GM23248 (cell line): Measurements from ENCODE around the gene KIAA0586. TPM values are rescaled to one million over a fixed set of nuclear protein-coding genes. Genes with fewer than 3 reads are reported as not detected.
"Not testable (repeated sequence)": the region's sequence is repeated elsewhere in the genome, so short reads cannot be mapped to it uniquely, and the experiment has no call there.

Experiments
- DNase-seq: peaks from one replicate; pipeline ENCODE4 v3.0.0-alpha.2; 2015
- H2AFZ ChIP-seq: fragments of 200-600 bp; sonication (generic); 2 replicates; pipeline ENCODE4 v1.6.1; 2016; ENCODE audit warnings: antibody characterized with exemption
- H3F3A ChIP-seq: fragments of 200-600 bp; sonication (generic); 2 replicates; pipeline ENCODE4 v1.6.1; 2016; ENCODE audit warnings: mild to moderate bottlenecking, antibody characterized with exemption, mixed run types; ENCODE audit not compliant: insufficient read depth
- H3K27ac ChIP-seq: fragments of 200-600 bp; sonication (generic); 2 replicates; pipeline ENCODE4 v1.5.1; 2016; ENCODE audit warnings: mild to moderate bottlenecking
- H3K27me3 ChIP-seq: fragments of 200-600 bp; sonication (generic); replicated peaks from 2 replicates; pipeline ENCODE4 v1.6.1; 2016; ENCODE audit warnings: mild to moderate bottlenecking; ENCODE audit not compliant: insufficient read depth
- H3K36me3 ChIP-seq: fragments of 200-600 bp; sonication (generic); 2 replicates; pipeline ENCODE4 v1.6.1; 2016; ENCODE audit warnings: low read depth, mild to moderate bottlenecking
- H3K4me1 ChIP-seq: fragments of 200-600 bp; sonication (generic); 2 replicates; pipeline ENCODE4 v1.6.1; 2016; ENCODE audit warnings: mild to moderate bottlenecking; ENCODE audit not compliant: insufficient read depth
- H3K4me2 ChIP-seq: fragments of 200-600 bp; sonication (generic); one replicate; pipeline ENCODE4 v1.6.1; 2016; ENCODE audit warnings: mild to moderate bottlenecking; ENCODE audit not compliant: unreplicated experiment
- H3K4me3 ChIP-seq: fragments of 200-600 bp; sonication (generic); 2 replicates; pipeline ENCODE4 v1.5.1; 2016; ENCODE audit warnings: mild to moderate bottlenecking
- H3K79me2 ChIP-seq: fragments of 200-600 bp; sonication (generic); 2 replicates; pipeline ENCODE4 v1.6.1; 2016; ENCODE audit warnings: mild to moderate bottlenecking; ENCODE audit not compliant: insufficient read depth
- H3K9ac ChIP-seq: fragments of 200-600 bp; sonication (generic); 2 replicates; pipeline ENCODE4 v1.6.1; 2016; ENCODE audit warnings: mild to moderate bottlenecking
- H3K9me2 ChIP-seq: fragments of 200-600 bp; sonication (generic); 2 replicates; pipeline ENCODE4 v1.6.1; 2016; ENCODE audit warnings: mixed run types, mild to moderate bottlenecking, moderate library complexity; ENCODE audit not compliant: insufficient read depth
- H3K9me3 ChIP-seq: fragments of 200-600 bp; sonication (generic); one replicate; pipeline ENCODE4 v1.6.1; 2017; ENCODE audit warnings: low read depth
- H4K20me1 ChIP-seq: fragments of 200-600 bp; sonication (generic); 2 replicates; pipeline ENCODE4 v1.6.0; 2016; ENCODE audit not compliant: insufficient read depth
- EZH2 ChIP-seq: fragments of 200-600 bp; sonication (generic); IDR thresholded peaks from 2 replicates; pipeline ENCODE4 v1.6.1; 2018; ENCODE audit warnings: antibody characterized with exemption, mild to moderate bottlenecking; ENCODE audit not compliant: insufficient read depth, poor library complexity, severe bottlenecking
- EZH2phosphoT487 ChIP-seq: fragments of 200-600 bp; sonication (generic); IDR thresholded peaks from 2 replicates; pipeline ENCODE4 v1.6.1; 2018; ENCODE audit warnings: antibody characterized with exemption, moderate library complexity, mild to moderate bottlenecking, low read depth; ENCODE audit not compliant: insufficient read depth
- WGBS, 2 experiments: methylation state at CpG; one replicate each; pipeline ENCODE4 v1.1.6; 2015 to 2017; ENCODE audit warnings: low lambda C conversion rate in 2 of 2, low coverage in 1 of 2; ENCODE audit errors: missing lambda C conversion rate in 2 of 2; 5-methylcytosine and 5-hydroxymethylcytosine counted together
- in situ Hi-C: fragments of 300-500 bp; cut with MboI; formaldehyde crosslinking; loops from 2 replicates; pipeline ENCODE4 v1.15.0; 2020
- polyA plus RNA-seq: library from polyadenylated mRNA; unstranded; fragments of >200 nt; fragmentation: Nextera tagmentation; extraction: Ambion mirVana; gene quantifications from 2 replicates; pipeline ENCODE4 v1.2.1, GENCODE V29; 2016
- total RNA-seq: library from RNA; depleted of rRNA; stranded (reverse); fragments of >200 nt; shearing (Covaris generic); gene quantifications from 2 replicates; pipeline ENCODE4 v1.2.3, GENCODE V29; 2014

The KIAA0586 gene
- total and polyA plus RNA-seq, 2 experiments from 2014 or later, result 10.5 to 16.8 TPM

DNA sequence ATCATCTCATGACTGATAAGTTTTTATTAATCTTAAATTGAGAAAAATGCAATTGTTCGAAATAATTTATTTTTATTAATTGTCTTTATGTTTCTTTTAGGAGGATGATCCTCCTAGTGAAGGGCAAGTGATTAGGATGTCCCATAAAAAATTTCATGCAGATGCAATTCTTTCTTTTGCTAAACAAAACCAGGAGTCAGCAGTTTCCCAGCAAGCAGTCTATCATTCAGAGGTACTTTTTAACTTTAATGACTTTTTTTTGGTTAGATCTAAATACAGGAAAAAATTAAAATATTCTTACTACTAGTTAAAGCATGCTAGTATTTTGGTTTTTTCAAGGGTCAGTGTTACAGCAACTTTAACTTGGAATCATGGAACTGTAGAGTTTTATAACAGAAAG lies 64.5 kb downstream of the KIAA0586 start:
- DNase-seq, result no peak
- no peaks in the 10 kb centered on the region for H3K79me2 ChIP-seq
- 0 out of 2 replicates have a peak, but pooled peaks cover 4% of the 10 kb centered on the region for H3K4me1 ChIP-seq
- no peaks in the 10 kb centered on the region for H3K9me3 ChIP-seq
- H3K4me2 ChIP-seq, result no peak overlapping the region
- 96 to 98% methylated on average over 1 of the region's 1 CpG for WGBS, 2 experiments
- no peaks in the 10 kb centered on the region for H3F3A ChIP-seq
- in situ Hi-C loops, result loop anchor here (25.0 kb wide), 1 partner anchor 945 kb away; no protein-coding TSS in a partner anchor
- TF ChIP-seq EZH2, result no peak
- TF ChIP-seq EZH2phosphoT487, result no peak
- no peak overlapping the region for H3K9ac ChIP-seq
- no peaks in the 10 kb centered on the region for H3K9me2 ChIP-seq
- H3K36me3 ChIP-seq, result peaks cover 28% of the 10 kb centered on the region
- no peak overlapping the region for H3K4me3 ChIP-seq
- H2AFZ ChIP-seq, result no peak overlapping the region
- no peaks in the 10 kb centered on the region for H4K20me1 ChIP-seq
- H3K27me3 ChIP-seq, result no peaks in the 10 kb centered on the region
- no peak overlapping the region for H3K27ac ChIP-seq

- in situ Hi-C loops, result loop anchor here (10.0 kb wide), 2 partner anchors 123 to 623 kb away; no protein-coding TSS in a partner anchor
- no peaks in the 10 kb centered on the region for H3K36me3 ChIP-seq
- H3F3A ChIP-seq, result no peaks in the 10 kb centered on the region
- no peaks in the 10 kb centered on the region for H3K9me3 ChIP-seq
- DNase-seq, result peak; percentile 79
- H3K4me3 ChIP-seq, result no peak overlapping the region
- no peaks in the 10 kb centered on the region for H3K27me3 ChIP-seq
- H3K9me2 ChIP-seq, result no peaks in the 10 kb centered on the region
- no peak overlapping the region for H3K27ac ChIP-seq
- no peaks in the 10 kb centered on the region for H4K20me1 ChIP-seq
- H3K4me2 ChIP-seq, result no peak overlapping the region
- 52 to 57% methylated on average over 3 of the region's 3 CpGs for WGBS, 2 experiments
- H3K9ac ChIP-seq, result no peak overlapping the region
- H3K4me1 ChIP-seq, result no peaks in the 10 kb centered on the region
- no peaks in the 10 kb centered on the region for H3K79me2 ChIP-seq
- no peak overlapping the region for H2AFZ ChIP-seq
- TF ChIP-seq EZH2 (no peak), EZH2phosphoT487 (no peak)
Observed at GRCh38 chr14:58501214-58501816, 73.8 kb downstream of the KIAA0586 start.

DNA sequence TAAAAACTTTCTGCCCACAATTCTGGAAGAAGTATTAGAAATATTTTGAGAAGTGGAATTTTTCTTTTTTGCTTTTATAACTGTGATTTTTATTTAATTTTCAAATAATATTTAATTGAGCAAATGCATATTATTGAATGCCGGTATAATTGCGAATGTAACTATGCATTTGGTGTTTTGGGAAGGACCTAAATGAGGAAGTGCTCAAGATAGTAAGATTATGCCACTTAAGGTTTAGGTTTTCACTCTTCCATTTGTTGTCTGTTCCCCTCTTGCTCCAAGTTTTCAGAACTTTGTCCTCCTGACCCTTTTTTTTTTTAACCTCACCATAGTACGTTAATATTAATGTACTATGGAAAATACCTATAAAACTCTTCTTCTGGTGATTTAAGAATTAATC lies 85.8 kb downstream of the KIAA0586 start:
- H3K4me2 ChIP-seq, result no peak overlapping the region
- H3K9ac ChIP-seq, result no peak overlapping the region
- no peaks in the 10 kb centered on the region for H3K9me3 ChIP-seq
- H3K9me2 ChIP-seq, result no peaks in the 10 kb centered on the region
- no peaks in the 10 kb centered on the region for H3K79me2 ChIP-seq
- H3K27me3 ChIP-seq, result no peaks in the 10 kb centered on the region
- no peak for TF ChIP-seq EZH2phosphoT487
- no peak for TF ChIP-seq EZH2
- no peaks in the 10 kb centered on the region for H3F3A ChIP-seq
- in situ Hi-C loops, result no loop called here
- DNase-seq, result no peak
- no peaks in the 10 kb centered on the region for H4K20me1 ChIP-seq
- no peak overlapping the region for H2AFZ ChIP-seq
- H3K4me1 ChIP-seq, result no peaks in the 10 kb centered on the region
- H3K27ac ChIP-seq, result no peak overlapping the region
- peaks cover 12% of the 10 kb centered on the region for H3K36me3 ChIP-seq
- no peak overlapping the region for H3K4me3 ChIP-seq
- WGBS, 2 experiments, result 97 to 98% methylated on average over 3 of the region's 3 CpGs

DNA sequence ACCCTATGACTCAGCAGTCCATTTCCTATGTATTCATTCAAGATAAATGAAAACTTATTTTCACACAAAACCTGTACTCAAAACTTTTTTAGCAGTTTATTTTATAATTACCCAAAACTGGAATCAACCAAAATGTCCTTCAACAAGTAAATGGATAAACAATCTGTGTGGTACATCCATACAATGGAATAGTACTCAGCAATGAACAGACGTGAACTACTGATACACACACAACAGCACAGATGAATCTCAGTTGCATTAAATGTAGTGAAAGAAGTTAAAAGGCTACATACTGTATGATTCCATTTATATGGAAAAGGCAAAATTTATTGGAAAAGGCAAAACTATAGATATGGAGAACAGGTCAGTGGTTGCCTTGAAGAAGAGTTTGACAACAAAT lies 90.1 kb downstream of the KIAA0586 start:
- Histone ChIP-seq H3K4me2 (no peak overlapping the region), H3K4me1 (no peaks in the 10 kb centered on the region), H3K27ac (no peak overlapping the region), H3K4me3 (no peak overlapping the region), H3K9me2 (no peaks in the 10 kb centered on the region), H4K20me1 (no peaks in the 10 kb centered on the region), H3K9me3 (no peaks in the 10 kb centered on the region), H3K27me3 (no peaks in the 10 kb centered on the region), H3K9ac (no peak overlapping the region), H3K36me3 (0 out of 2 replicates have a peak, but pooled peaks cover 4% of the 10 kb centered on the region), H3K79me2 (no peaks in the 10 kb centered on the region), H3F3A (no peaks in the 10 kb centered on the region), H2AFZ (no peak overlapping the region)
- WGBS, 2 experiments, result 92 to 95% methylated on average over 1 of the region's 1 CpG
- in situ Hi-C loops, result no loop called here
- TF ChIP-seq EZH2phosphoT487 (no peak), EZH2 (no peak)
- DNase-seq, result no peak

DNA sequence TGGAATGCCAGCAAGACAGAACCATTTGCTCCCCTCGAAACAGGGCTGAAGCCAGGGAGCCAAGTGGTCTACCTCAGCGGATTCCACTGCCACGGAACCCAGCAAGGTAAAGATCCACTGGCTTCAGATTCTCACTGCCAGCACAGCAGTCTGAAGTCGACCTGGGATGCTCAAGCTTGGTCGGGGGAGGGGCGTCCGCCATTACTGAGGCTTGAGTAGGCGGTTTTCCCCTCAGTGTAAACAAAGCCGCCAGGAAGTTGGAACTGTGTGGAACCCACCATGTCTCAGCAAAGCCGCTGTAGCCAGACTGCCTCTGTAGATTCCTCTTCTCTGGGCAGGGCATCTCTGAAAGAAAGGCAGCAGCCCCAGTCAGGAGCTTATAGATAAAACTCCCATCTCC lies 98.2 kb downstream of the KIAA0586 start:
- H3F3A ChIP-seq, H3K9ac ChIP-seq, H3K4me1 ChIP-seq, H4K20me1 ChIP-seq, DNase-seq, H3K27ac ChIP-seq, H3K4me2 ChIP-seq, H3K4me3 ChIP-seq, H3K27me3 ChIP-seq, H3K9me2 ChIP-seq, H3K36me3 ChIP-seq, in situ Hi-C loops, H2AFZ ChIP-seq, H3K79me2 ChIP-seq, H3K9me3 ChIP-seq: not testable (repeated sequence)
- 98 to 99% methylated on average over 10 of the region's 10 CpGs for WGBS, 2 experiments
